ENCODE results near the gene MDGA2. TPM values are rescaled to one million over a fixed set of nuclear protein-coding genes. Genes with fewer than 3 reads are reported as not detected.

MDGA2 gene
- polyA plus RNA-seq, 1 of the 3 experiments (the other 2 are of a cell fraction) = not detected

- Histone ChIP-seq H3K4me3 (ENCODE audit: low read depth in 2 of 2, low read length in 1 of 2) (no peak overlapping the region), H3K4me2 (no peak overlapping the region), H4K20me1 (ENCODE audit: insufficient read depth) (no peaks in the 10 kb centered on the region), H2AFZ (ENCODE audit: low read depth) (no peak overlapping the region), H3K36me3 (replicated peaks in 1 of 2; ENCODE audit: control insufficient read depth in 1 of 2, insufficient read depth in 2 of 2, low read length in 1 of 2) (no peaks in the 10 kb centered on the region), H3K9me3 (no peaks in the 10 kb centered on the region), H3K27me3 (ENCODE audit: insufficient read depth) (no peaks in the 10 kb centered on the region), H3K27ac (ENCODE audit: low read depth in 2 of 2, low read length in 1 of 2) (no peak overlapping the region), H3K9me2 (no peaks in the 10 kb centered on the region), H3F3A (replicated peaks; ENCODE audit: insufficient read depth) (no peaks in the 10 kb centered on the region), H3K4me1 (ENCODE audit: control insufficient read depth in 1 of 2, insufficient read depth in 2 of 2, low read depth in 1 of 2, low read length in 1 of 2) (no peaks in the 10 kb centered on the region), H3K79me2 (ENCODE audit: insufficient read depth) (no peaks in the 10 kb centered on the region), H3K9ac (no peak overlapping the region)
- 39% methylated on average over 5 of the region's 5 CpGs for WGBS (ENCODE audit: low lambda C conversion rate)
- TF ChIP-seq USF2 (IDR thresholded peaks at IDR 0.05; ENCODE audit: borderline replicate concordance, low read depth, low read length) = no peak
- TF ChIP-seq EP300 (IDR thresholded peaks at IDR 0.05; ENCODE audit: borderline replicate concordance in 1 of 2, low read depth in 1 of 2, low read length in 1 of 2) = no peak
- TF ChIP-seq SMC3 (IDR thresholded peaks at IDR 0.05; ENCODE audit: low read depth, low read length) = no peak
- TF ChIP-seq GATA2 (CRISPR knock-in tag; IDR thresholded peaks at IDR 0.05) = no peak
- TF ChIP-seq ELF1 (IDR thresholded peaks at IDR 0.05) = no peak
- TF ChIP-seq TAF1 (IDR thresholded peaks at IDR 0.05; ENCODE audit: borderline replicate concordance, low read depth, low read length) = no peak
- no peak for TF ChIP-seq CHD2 (IDR thresholded peaks at IDR 0.05; ENCODE audit: low read length, partially characterized antibody)
- TF ChIP-seq MEF2A (IDR thresholded peaks at IDR 0.05; ENCODE audit: borderline replicate concordance, low read depth) = no peak
- no peak for TF ChIP-seq NFIC (IDR thresholded peaks at IDR 0.05; ENCODE audit: borderline replicate concordance)
- no peak for TF ChIP-seq RFX5 (IDR thresholded peaks at IDR 0.05; ENCODE audit: low read length)
- no peak for DNase-seq
- CTCF ChIA-PET = no interaction called here
- POLR2A ChIA-PET = no interaction called here
Measured at GRCh38 chr14:47509957-47510356, 165.4 kb downstream of the MDGA2 start.

DNA sequence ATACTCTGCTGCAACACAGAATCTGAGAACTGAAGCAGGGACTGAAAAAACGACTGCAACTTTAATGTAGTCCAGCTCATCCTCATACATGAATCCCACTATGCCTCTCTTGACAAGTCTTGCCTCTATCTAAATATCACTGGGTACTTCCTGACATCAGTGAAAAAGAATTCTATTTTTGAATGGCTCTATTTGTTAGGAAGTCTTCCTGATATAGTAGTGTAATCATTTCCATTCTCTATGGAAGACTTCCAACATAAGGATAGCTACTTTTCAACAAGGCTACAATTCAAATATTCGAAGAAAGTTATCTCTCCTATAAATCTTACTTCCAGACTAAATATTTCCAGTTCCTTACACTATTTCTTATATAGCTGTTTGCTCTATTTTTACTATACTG lies 167.5 kb downstream of the MDGA2 start:
- no peak overlapping the region for H3K9ac ChIP-seq
- H3K79me2 ChIP-seq (ENCODE audit: insufficient read depth) = no peaks in the 10 kb centered on the region
- no peaks in the 10 kb centered on the region for H3K27me3 ChIP-seq (ENCODE audit: insufficient read depth)
- DNase-seq = no peak
- no peak overlapping the region for H3K4me2 ChIP-seq
- H3K4me3 ChIP-seq (ENCODE audit: low read depth in 2 of 2, low read length in 1 of 2) = no peak overlapping the region
- H3K9me3 ChIP-seq = no peaks in the 10 kb centered on the region
- TF ChIP-seq GATA2 (CRISPR knock-in tag; IDR thresholded peaks at IDR 0.05) (no peak), IRF3 (IDR thresholded peaks at IDR 0.05; ENCODE audit: low read depth, low read length) (no peak), RFX5 (IDR thresholded peaks at IDR 0.05; ENCODE audit: low read length) (no peak), TCF12 (IDR thresholded peaks at IDR 0.05) (no peak), TEAD4 (IDR thresholded peaks at IDR 0.05; ENCODE audit: borderline replicate concordance, insufficient read depth) (no peak), RXRA (IDR thresholded peaks at IDR 0.05; ENCODE audit: borderline replicate concordance, low read depth) (no peak), ZBTB33 (IDR thresholded peaks at IDR 0.05; ENCODE audit: borderline replicate concordance, low read depth) (no peak), MEF2A (IDR thresholded peaks at IDR 0.05; ENCODE audit: borderline replicate concordance, low read depth) (no peak), EP300 (IDR thresholded peaks at IDR 0.05; ENCODE audit: borderline replicate concordance in 1 of 2, low read depth in 1 of 2, low read length in 1 of 2) (no peak), SMC3 (IDR thresholded peaks at IDR 0.05; ENCODE audit: low read depth, low read length) (no peak), MXI1 (IDR thresholded peaks at IDR 0.05; ENCODE audit: low read depth, low read length) (no peak), NRF1 (IDR thresholded peaks at IDR 0.05; ENCODE audit: low read depth, low read length) (no peak), RAD21 (IDR thresholded peaks at IDR 0.05; ENCODE audit: low read length) (no peak), FOSL2 (IDR thresholded peaks at IDR 0.05; ENCODE audit: borderline replicate concordance, low read depth) (no peak)
- TF ChIP-seq, protein P1, sequence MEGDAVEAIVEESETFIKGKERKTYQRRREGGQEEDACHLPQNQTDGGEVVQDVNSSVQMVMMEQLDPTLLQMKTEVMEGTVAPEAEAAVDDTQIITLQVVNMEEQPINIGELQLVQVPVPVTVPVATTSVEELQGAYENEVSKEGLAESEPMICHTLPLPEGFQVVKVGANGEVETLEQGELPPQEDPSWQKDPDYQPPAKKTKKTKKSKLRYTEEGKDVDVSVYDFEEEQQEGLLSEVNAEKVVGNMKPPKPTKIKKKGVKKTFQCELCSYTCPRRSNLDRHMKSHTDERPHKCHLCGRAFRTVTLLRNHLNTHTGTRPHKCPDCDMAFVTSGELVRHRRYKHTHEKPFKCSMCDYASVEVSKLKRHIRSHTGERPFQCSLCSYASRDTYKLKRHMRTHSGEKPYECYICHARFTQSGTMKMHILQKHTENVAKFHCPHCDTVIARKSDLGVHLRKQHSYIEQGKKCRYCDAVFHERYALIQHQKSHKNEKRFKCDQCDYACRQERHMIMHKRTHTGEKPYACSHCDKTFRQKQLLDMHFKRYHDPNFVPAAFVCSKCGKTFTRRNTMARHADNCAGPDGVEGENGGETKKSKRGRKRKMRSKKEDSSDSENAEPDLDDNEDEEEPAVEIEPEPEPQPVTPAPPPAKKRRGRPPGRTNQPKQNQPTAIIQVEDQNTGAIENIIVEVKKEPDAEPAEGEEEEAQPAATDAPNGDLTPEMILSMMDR (IDR thresholded peaks at IDR 0.05) = no peak
- WGBS (ENCODE audit: low lambda C conversion rate) = 5% methylated on average over 2 of the region's 2 CpGs
- H3F3A ChIP-seq (replicated peaks; ENCODE audit: insufficient read depth) = no peaks in the 10 kb centered on the region
- ChIA-PET CTCF (no interaction called here), POLR2A (no interaction called here)
- H4K20me1 ChIP-seq (ENCODE audit: insufficient read depth) = no peaks in the 10 kb centered on the region
- H2AFZ ChIP-seq (ENCODE audit: low read depth) = no peak overlapping the region
- H3K36me3 ChIP-seq (replicated peaks in 1 of 2; ENCODE audit: control insufficient read depth in 1 of 2, insufficient read depth in 2 of 2, low read length in 1 of 2) = no peaks in the 10 kb centered on the region
- H3K9me2 ChIP-seq = no peaks in the 10 kb centered on the region
- no peak overlapping the region for H3K27ac ChIP-seq (ENCODE audit: low read depth in 2 of 2, low read length in 1 of 2)
- no peaks in the 10 kb centered on the region for H3K4me1 ChIP-seq (ENCODE audit: control insufficient read depth in 1 of 2, insufficient read depth in 2 of 2, low read depth in 1 of 2, low read length in 1 of 2)

Data from SK-N-SH (cell line).